DOHH2 (cell line): ENCODE measurements around the gene SCUBE2.

Experiments used
- CTCF ChIP-seq: fragments of 200-600 bp; sonication (generic); IDR thresholded peaks from one replicate; pipeline ENCODE4 v1.5.1; 2014; ENCODE audit warnings: antibody characterized with exemption, mild to moderate bottlenecking, low read depth, low read length; ENCODE audit not compliant: poor library complexity, severe bottlenecking
- EZH2phosphoT487 ChIP-seq: fragments of 200-600 bp; sonication (generic); IDR thresholded peaks from 2 replicates; pipeline ENCODE4 v1.6.1; 2017; ENCODE audit warnings: borderline replicate concordance, mild to moderate bottlenecking, antibody characterized with exemption, low read length, moderate library complexity, mixed read lengths

- TF ChIP-seq CTCF (no peak), EZH2phosphoT487 (no peak)
Observed at GRCh38 chr11:9057888-9058287, 33.5 kb downstream of the SCUBE2 start.
